HG03558 (cell line): Measurements from ENCODE around the gene ZNF563.
A peak's percentile ranks its signal among the peaks of the same experiment; 100 is the strongest.
"Not testable (repeated sequence)": the region's sequence is repeated elsewhere in the genome, so short reads cannot be mapped to it uniquely, and the experiment has no call there.

ENCODE experiments used
- ATAC-seq: cut with Tn5 transposase; IDR thresholded peaks from one replicate; pipeline ENCODE4 v1.9.1; 2021; ENCODE audit warnings: moderate number of reproducible peaks; ENCODE audit not compliant: unreplicated experiment; ENCODE audit errors: extremely low read depth

The ZNF563 gene

DNA sequence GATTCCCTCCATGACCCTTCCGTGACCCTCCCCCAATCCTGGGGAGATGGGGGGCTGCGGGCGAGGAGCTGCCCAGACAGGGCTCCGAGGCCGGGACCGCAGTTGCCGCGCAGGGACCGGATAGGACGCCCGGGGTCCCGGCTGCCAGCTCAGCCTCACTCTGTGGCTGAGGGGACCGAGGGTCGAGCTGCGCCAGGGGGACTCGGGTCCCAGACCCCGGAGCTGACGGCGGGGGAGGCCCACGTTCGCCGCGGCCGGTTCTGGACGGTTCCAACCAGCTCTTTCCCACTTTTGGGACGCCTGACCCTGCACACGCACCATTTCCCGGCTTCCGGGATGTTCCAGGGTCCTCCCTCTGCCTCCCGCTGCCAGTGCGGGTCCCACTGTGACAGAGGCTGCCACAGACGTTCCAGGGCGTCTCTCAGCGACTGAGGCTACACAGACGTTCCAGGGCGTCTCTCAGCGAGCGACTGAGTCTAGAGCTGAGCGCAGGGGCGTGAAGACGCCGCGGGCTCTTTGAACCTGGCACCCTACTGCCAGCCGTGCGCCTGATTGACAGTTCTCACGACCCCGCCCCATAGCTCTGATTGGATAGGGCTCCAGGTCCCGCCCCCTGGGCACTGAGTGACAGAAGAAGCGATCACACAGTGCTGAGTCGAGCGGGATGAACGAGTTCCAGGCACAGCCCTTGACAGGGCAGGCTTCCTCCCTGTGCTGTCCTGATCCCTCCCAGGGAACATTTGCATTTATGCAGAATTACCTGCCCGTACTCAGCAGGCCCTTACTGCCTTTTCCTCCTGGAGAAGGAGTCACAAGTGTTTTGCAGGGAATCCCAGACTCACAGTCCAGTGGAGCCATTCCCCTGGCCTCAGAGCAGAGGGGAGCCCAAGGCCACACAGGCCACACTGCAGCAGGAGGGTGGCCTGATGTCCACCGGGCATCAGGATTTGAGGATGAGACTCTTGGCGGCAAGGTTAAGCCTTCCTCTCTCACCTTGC lies at the start of gene ZNF563:
Gene ZNF563 (minus strand): TSS at position 472 of the 998 bp plus-strand sequence. CDS start 151 bp downstream, at position 321.
- peak; percentile 60 for ATAC-seq

DNA sequence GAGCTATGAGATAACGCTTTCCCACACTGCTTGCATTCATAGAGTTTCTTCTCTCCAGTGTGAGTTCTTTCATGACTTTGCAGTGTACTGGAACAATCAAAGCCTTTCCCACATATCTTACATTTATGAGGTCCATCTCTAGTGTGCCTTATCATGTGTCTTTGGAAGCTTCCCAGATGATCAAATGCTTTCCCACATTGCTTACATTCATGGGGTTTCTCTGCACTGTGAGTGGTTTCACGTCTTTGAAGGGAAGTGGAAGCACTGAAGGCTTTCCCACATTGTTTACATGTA lies 47.0 kb upstream of the ZNF563 start:
- ATAC-seq: no peak

DNA sequence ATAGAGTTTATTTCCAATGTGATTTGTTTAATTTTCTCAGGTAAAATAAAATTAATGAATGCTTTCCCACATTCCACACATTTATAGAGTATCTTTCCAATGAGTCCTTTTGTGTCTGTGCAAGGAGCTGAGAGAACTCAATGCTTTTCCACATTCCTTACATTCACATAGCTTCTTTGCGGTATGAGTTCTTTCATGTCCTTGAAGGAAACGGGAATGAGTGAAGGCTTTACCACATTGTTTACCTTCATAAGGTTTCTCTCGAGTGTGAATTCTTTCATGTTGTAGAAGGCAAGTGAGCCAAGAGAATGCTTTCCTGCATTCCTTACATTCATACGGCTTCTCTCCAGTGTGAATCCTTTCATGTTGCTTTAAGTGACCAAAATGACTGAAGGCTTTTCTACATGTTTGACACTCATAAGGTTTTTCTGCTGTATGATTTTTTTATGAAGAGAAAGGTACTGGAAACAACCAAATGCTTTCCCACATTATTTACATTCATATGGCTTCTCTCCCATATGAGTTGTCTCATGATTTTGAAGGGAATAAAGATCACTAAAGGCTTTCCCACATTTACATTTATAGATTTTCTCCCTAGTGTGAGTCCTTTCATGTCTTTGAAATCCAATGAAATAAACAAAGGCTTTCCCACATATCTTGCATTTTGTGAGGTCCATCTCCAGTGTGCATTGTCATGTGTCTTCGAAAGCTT lies 46.5 kb upstream of the ZNF563 start:
- ATAC-seq: no peak

DNA sequence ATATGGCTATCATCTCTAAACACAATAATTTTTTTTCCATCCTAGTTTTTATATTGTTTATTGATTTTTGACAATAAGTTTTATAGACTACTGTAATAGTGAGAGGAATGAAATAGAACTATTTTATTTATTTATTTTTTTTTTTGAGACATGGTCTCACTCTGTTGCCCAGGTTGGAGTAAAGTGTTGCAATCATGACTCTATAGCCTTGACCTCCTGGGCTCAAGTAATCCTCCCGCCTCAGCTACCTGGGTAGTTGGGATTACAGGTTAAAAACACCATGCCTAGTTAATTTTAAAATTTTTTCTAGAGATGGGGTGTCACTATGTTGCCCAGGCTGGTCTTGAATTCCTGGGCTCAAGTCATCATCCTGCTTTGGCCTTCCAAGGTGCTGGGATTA lies 40.6 kb upstream of the ZNF563 start:
- no peak for ATAC-seq

DNA sequence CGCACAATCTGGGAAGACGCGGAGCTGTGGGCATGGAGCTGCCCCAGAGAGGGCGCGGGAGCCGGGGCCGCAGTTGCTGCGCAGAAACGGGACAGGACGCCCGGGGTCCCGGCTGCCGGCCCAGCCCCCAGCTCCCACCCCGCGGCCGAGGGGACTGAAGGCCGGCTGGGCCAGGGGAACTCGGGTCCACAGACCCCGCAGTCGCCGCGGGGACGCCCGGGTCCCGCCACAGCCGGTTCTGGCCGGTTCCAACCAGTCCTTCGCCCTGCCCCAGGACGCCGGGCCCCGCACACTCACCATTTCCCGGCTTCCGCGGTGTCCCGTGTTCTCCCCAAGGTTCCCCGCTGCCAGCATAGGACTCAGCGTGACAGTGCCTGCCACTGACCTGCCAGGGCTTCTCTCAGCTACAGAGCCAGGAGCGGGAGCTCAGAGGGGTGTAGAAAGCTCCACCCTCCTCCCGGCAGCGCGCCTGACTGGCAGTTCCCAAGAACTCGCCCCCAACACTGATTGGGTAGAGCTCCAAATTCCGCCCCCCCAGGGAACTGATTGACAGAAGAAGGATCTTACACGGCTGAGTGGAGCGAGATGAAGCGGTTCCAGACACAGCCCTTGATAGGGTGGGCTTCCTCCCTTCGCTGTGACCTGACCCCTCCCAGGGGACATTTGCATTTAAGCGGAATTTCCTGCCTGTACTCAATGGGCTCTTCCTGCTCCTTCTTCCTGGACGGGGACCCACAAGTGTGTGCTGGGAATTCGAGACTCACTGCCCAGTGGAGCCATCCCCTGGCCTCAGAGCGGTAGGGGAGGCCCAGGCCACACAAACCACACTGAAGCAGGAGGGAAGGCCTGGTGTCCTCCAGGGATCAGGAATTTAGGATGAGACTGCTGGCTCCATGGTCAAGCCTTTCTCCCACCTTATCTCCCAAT lies 32.1 kb upstream of the ZNF563 start, which contains the start of gene ZNF442:
Gene ZNF442 (minus strand): TSS at position 448 of the 927 bp plus-strand sequence. CDS start 2,052 bp downstream, outside the sequence.
- ATAC-seq: peak; percentile 55

DNA sequence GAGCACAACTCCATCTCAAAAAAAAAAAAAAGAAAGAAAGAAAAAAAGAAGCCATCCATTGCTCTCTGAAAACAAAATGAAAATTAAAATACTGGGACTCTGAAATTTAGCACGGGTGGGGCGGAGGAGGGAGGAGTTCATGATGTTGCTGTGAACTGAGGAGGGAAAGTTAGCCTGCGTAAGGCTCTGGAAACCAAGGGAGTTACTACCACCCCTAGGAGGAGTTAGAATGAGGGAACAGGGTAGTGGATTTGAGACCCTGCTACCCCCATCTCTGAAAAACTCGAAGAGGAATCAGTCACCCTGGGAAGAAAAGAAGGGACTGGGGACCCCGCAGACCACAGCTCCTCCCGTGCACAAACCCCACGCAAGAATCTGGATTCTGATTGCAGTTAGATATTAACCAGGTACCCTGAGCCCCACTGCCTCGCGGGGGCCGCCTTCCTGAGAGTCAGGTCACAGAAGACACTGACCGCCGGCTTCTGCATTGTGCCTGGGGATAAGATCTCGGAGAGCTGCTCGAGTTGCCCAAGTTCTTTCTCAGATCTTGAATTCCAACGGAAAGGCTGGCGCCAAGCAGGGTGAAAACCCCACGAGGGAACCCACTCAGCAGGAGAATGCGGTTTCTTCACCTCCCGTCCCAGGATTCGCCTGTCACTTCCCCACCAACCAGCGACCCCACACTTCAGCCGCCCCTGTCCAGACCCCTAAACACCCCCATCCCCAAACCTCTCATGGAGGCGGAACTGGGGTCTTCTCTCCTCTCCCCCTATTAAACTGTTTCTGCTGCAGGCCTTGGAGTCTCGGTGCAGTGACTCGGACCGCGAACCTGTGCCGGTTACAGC lies 31.2 kb upstream of the ZNF563 start:
- no peak for ATAC-seq

DNA sequence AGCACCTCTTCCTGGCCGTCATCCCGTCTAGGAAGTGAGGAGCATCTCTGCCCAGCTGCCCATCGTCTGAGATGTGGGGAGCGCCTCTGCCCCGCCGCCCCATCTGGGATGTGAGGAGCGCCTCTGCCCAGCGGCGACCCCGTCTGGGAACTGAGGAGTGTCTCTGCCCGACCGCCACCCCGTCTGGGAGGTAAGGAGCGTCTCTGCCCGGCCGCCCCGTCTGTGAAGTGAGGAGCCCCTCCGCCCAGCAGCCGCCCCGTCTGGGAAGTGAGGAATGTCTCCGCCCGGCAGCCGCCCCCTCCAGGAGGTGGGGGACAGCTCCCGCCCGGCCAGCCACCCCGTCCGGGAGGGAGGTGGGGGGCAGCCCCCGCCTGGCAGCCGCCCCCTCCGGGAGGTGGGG lies 28.8 kb upstream of the ZNF563 start:
- not testable (repeated sequence) for ATAC-seq

DNA sequence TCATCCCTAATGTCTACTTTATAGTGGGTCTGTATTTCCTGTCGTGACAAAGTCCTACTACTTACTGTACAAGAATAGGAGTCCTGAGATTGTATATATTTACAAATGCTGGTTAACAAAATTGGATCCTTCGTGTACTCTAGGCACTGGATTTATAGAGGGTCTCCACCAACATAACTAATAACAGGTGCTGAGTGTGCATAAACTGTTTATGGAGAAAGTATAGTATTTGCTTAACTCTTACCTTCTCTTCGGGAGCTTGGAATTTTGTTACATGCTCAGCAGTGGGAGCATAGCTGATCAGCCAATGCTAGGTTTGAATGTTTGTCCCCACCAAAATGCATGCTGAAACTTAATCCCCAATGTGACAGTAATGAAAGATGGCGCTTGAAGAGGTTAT lies 19.9 kb upstream of the ZNF563 start:
- no peak for ATAC-seq

DNA sequence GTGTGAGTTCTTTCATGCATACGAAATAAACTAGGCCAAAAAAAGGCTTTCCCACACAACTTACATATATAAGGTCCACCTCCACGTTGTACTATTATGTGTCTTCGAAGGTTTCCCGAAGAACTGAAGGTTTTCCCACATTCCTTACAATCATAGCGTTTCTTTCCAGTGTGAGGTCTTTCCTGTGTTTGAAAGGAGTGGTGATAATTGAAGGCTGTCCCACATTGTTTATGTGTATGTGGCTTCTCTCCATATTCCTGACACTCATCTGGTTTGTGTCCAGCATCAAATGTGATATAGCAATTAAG lies 17.4 kb upstream of the ZNF563 start:
- ATAC-seq: no peak

DNA sequence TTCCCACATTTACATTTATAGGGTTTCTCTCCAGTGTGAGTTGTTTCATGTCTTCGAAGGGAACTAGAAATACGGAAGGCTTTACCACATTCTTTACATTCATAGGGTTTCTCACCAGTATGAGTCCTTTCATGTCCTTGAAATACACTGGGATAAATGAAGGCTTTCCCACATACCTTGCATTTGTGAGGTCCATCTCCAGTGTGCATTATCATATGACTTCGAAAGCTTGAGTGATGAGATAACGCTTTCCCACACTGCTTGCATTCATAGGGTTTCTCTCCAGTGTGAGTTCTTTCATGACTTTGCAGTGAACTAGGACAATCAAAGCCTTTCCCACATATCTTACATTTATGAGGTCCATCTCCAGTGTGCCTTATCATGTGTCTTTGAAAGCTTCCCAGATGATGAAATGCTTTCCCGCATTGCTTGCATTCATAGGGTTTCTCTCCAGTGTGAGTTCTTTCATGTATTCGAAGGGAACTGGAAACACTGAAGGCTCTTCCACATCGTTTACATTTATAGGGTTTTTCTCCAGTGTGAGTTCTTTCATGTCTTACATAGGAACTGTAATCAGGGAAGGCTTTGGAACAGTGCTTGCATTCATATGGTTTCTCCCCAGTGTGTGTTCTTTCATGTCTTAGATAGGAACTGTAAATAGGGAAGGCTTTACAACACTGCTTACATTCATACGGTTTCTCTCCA lies 16.9 kb upstream of the ZNF563 start:
- no peak for ATAC-seq

DNA sequence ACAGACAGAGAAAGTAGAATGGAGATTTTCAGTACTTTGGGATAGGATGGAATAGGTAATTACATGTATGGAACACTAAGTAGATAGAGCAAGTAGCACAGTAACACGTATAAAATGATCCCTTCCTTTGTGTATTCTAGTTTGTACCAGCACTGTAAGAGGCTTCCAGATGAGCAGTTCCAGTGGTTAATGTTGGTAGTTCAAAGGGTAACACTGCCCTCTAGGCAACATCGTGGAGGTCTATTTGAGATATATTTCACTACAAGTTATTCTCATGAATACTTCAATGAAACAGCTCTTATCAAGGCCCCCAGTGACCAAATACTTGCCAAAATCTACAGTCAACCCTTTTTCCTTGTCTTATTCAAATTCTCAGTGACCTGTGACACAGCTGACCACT lies 13.5 kb upstream of the ZNF563 start:
- ATAC-seq: no peak

DNA sequence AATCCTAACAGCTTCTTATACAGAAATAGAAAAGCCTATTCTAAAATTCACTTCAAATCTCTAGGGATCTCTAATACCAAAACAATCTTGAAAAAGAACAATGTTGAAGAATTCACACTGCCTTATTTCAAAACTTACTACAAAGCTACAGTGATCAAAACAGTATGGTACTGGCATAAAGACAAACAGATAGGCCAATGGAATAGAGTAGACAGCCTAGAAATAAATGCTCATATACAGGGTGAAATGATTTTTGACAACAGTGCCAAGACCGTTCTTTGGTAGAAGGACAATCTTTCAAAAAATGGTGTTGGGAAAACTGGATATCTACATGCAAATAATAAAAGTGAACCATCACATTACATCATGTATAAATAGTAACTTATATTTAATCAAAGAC lies 11.8 kb upstream of the ZNF563 start:
- ATAC-seq: no peak

DNA sequence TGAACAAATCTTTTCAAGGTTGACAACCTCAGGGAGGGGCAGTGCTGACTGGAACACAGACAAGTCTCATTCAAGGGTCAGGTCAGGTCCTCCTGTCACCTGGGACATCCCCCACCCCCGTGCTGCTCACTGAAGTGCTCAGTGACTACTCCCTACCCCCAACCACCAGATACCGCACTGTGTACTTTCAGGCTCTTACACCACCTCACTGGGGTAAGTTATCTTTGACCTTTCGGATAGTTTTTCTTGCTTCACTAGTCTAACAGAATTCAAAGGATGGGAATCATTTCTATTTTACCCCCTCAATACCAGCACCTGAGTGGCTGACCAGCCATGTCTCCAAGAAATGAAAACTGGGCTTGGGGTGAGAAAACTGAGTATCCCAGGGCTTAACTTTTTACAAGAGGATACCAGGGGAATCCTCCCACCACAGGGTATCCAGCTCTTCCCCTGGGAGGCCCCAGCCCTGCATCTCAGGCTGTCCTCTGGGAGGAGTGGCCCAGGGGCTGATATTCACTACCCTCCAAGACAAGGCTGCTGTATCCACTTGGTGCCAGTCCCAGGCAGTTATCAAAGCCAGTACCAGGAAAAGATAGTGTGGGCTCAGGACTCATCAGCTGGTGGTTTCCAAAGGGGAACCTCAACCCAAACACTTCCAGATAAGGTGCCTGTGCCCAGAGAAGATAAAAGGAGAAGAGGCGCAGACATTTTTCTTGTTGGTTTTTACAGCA lies 2.1 kb downstream of the ZNF563 start:
- no peak for ATAC-seq

DNA sequence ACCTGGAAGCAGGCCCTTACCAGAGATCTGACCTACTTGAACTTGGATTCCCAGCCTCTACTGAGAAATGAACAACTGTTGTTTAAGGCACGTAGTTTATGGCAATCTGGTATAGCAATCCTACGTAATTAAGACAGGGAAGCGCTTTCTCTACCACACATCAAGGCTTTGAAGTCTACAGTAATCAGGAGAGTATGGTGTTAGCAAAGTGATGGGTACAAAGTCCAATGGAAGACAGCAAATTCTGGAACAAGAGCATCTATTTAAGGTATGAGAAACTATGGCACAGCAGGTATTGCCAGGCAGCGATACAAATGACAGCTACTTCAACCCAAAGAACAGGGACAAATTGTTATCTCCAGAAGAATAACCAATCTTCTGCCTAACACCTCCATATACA lies 3.1 kb downstream of the ZNF563 start:
- no peak for ATAC-seq

DNA sequence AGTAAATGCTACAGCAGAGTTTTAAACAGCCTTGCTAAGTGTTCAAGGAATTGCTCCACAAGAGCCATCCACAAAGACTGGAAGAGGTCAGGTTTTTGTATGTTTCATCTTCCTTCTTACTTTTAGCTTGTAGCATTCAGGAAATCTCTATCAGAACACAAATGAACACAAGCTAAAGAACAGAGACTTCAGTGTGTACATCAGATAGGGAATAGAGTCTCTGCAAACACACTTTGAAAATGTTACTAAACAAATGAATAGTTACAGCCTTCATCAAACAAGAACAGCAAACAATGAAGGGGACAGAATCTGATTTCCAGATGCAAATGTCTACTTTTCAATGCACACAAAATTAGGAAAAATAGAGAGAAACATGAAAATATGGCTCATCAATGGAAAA lies 7.7 kb downstream of the ZNF563 start:
- ATAC-seq: no peak

DNA sequence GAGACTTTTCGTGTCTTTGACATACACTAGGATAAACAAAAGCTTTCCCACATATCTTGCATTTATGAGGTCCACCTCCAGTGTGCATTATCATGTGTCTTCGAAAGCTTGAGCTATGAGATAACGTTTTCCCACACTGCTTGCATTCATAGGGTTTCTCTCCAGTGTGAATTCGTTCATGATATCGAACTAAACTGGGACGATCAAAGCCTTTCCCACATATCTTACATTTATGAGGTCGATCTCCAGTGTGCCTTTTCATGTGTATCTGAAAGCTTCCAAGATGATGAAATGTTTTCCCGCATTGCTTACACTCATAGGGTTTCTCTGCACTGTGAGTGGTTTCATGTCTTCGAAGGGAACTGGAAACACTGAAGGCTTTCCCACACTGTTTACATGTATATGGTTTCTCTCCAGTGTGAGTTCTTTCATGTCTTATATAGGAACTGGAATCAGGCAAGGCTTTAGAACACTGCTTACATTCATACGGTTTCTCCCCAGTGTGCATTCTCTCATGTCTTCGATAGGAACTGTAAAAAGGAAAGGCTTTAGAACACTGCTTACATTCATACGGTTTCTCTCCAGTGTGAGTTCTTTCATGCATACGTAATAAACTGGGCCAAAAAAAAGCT lies 14.5 kb downstream of the ZNF563 start:
- ATAC-seq: no peak

DNA sequence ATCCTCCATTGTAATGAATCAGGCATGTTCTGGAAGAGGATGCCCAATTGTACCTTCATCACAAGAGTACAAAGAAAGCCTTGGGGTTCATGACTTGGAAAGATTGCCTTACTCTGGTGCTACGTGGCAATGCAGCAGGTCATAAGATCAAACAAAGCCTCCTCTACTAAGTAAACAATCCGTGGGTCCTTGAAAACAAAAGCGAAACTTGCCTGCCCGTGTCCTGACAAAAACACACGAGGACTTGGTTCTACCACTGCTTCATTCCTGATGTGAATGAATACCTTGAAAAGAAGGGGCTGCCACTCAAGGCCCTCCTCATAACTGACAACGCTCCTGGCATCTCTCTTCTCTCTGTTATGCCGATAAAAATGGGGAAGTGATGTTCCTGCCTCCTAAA lies 18.9 kb downstream of the ZNF563 start:
- no peak for ATAC-seq

DNA sequence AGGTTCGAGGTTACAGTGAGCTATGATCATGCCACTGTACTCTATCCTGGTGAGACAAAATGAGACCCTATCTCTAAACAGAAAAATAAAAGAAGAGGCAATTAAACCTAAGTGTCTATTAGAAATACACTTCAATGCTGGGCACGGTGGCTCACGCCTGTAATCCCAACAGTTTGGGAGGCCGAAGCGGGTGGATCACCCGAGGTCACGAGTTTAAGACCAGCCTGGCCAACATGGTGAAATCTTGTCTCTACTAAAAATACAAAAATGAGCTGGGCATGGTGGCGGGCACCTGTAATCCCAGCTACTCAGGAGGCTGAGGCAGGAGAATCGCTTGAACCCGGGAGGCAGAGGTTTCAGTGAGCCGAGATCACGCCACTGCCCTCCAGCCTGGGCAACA lies 24.5 kb downstream of the ZNF563 start:
- not testable (repeated sequence) for ATAC-seq
